GM19467 (cell line): ENCODE data around the gene ANKLE1.

Experiments
- ATAC-seq: cut with Tn5 transposase; IDR thresholded peaks from one replicate; pipeline ENCODE4 v1.9.1; 2021; ENCODE audit warnings: mild to moderate bottlenecking, moderate library complexity; ENCODE audit not compliant: unreplicated experiment

The ANKLE1 gene

GRCh38 chr19:17305216-17305516, 23.5 kb downstream of the ANKLE1 start:
- ATAC-seq, result no peak

GRCh38 chr19:17305517-17306284, 24.0 kb downstream of the ANKLE1 start, which contains the start of gene MRPL34:
TSS of gene MRPL34 (plus strand) at chr19:17305872. CDS start at chr19:17305893, 21 bp downstream.
- peak; percentile 75 for ATAC-seq

- ATAC-seq, result no peak
Measured at GRCh38 chr19:17306285-17306714, 24.6 kb downstream of the ANKLE1 start.

GRCh38 chr19:17307876-17308377, 26.2 kb downstream of the ANKLE1 start:
- no peak for ATAC-seq

- peak; percentile 41 for ATAC-seq
Measured at GRCh38 chr19:17309198-17309964, 27.7 kb downstream of the ANKLE1 start, which contains the start of gene DDA1. TSS of gene DDA1 (plus strand) at chr19:17309563. CDS start at chr19:17309655, 92 bp downstream.

GRCh38 chr19:17309965-17310461, 28.3 kb downstream of the ANKLE1 start:
- no peak for ATAC-seq

GRCh38 chr19:17311455-17312188, 29.9 kb downstream of the ANKLE1 start:
- ATAC-seq, result no peak

- ATAC-seq, result no peak
Measured at GRCh38 chr19:17312189-17313113, 30.8 kb downstream of the ANKLE1 start.

GRCh38 chr19:17314007-17314593, 32.4 kb downstream of the ANKLE1 start:
- no peak for ATAC-seq

GRCh38 chr19:17318966-17319365, 37.3 kb downstream of the ANKLE1 start:
- ATAC-seq, result no peak

GRCh38 chr19:17319473-17320238, 38.0 kb downstream of the ANKLE1 start:
- no peak for ATAC-seq

- no peak for ATAC-seq
Measured at GRCh38 chr19:17320435-17320834, 38.7 kb downstream of the ANKLE1 start.

GRCh38 chr19:17321655-17322489, 40.2 kb downstream of the ANKLE1 start:
- ATAC-seq, result no peak

- no peak for ATAC-seq
Measured at GRCh38 chr19:17322854-17323253, 41.2 kb downstream of the ANKLE1 start.

GRCh38 chr19:17323300-17323963, 41.7 kb downstream of the ANKLE1 start:
- ATAC-seq, result no peak

- no peak for ATAC-seq
Measured at GRCh38 chr19:17323964-17324332, 42.2 kb downstream of the ANKLE1 start.

GRCh38 chr19:17324357-17325114, 42.8 kb downstream of the ANKLE1 start:
- no peak for ATAC-seq
